GM13976 (cell line): ENCODE data around the gene GTF2A2.
"Not testable (repeated sequence)": the region's sequence is repeated elsewhere in the genome, so short reads cannot be mapped to it uniquely, and the experiment has no call there.

Source experiments
- DNase-seq: peaks from one replicate; pipeline ENCODE4 v3.0.0; 2012; ENCODE audit warnings: low spot score
- in situ Hi-C: fragments of 300-500 bp; cut with MboI; formaldehyde crosslinking; loops from one replicate; pipeline ENCODE4 v1.12.0; 2022; ENCODE audit warnings: low sequenced_read_pairs, mixed read lengths, inconsistent platforms; ENCODE audit not compliant: unreplicated experiment
- TF ChIP-seq, protein P1 (sequence below): IDR thresholded peaks from 2 replicates; pipeline ENCODE4 v1.5.1; 2012; ENCODE audit warnings: borderline replicate concordance, mild to moderate bottlenecking; ENCODE audit not compliant: insufficient read depth; ENCODE audit errors: extremely low read depth, missing control alignments, control extremely low read depth

Gene GTF2A2

DNA sequence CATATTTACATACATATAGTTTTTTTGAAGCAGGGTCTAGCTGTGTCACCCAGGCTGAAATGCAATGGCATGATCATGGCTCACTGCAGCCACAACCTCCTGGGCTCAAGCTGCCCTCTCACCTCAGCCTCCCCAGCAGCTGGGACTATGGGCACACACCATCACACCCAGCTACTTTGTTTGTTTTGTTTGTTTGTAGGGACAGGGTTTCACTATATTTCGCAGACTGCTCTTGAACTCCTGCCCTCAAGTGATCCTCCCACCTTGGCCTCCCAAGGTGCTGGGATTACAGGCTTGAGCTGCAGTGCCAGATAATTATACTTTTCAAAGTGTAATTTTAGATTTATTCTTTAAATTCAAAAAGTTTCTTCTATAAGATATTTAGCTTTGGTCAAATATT is 10.2 kb downstream of the GTF2A2 start:
- in situ Hi-C loops, result no loop called here
- TF ChIP-seq, protein P1, sequence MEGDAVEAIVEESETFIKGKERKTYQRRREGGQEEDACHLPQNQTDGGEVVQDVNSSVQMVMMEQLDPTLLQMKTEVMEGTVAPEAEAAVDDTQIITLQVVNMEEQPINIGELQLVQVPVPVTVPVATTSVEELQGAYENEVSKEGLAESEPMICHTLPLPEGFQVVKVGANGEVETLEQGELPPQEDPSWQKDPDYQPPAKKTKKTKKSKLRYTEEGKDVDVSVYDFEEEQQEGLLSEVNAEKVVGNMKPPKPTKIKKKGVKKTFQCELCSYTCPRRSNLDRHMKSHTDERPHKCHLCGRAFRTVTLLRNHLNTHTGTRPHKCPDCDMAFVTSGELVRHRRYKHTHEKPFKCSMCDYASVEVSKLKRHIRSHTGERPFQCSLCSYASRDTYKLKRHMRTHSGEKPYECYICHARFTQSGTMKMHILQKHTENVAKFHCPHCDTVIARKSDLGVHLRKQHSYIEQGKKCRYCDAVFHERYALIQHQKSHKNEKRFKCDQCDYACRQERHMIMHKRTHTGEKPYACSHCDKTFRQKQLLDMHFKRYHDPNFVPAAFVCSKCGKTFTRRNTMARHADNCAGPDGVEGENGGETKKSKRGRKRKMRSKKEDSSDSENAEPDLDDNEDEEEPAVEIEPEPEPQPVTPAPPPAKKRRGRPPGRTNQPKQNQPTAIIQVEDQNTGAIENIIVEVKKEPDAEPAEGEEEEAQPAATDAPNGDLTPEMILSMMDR, result no peak

DNA sequence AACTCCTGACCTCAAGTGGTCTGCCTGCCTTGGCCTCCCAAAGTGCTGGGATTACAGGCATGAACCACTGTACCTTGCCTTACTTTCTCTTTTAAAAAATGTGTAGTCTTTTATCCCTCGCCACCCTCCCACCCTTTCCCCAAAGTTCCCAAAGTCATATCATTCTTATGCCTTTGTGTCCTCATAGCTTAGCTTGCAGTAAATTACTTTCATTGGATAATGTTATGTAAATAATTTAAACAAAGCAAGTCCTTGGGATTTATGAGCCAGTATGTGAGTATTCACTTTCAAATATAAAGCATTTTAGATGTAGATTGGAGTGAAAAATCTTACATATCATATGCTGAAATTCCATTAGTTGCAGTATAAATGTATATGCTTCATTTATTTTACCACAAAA is 11.0 kb downstream of the GTF2A2 start:
- no peak for DNase-seq
- in situ Hi-C loops, result no loop called here
- TF ChIP-seq, protein P1, result no peak

More for the DNA sequence above, 10.2 kb downstream of the GTF2A2 start:
- DNase-seq, result no peak

DNA sequence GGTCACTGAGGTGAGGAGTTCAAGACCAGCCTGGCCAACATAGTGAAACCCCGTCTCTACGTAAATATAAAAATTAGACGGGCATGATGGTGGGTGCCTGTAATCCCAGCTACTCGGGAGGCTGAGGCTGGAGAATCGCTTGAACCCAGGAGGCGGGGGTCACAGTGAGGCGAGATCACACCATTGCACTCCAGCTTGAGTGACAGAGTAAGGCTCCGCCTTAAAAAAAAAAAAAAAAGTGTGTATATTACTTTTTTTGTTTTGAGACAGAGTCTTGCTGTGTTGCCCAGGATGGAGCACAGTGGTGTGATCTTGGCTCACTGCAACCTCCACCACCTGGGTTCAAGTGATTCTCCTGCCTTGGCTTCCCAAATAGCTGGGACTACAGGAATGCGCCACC is 11.5 kb downstream of the GTF2A2 start:
- DNase-seq, in situ Hi-C loops: not testable (repeated sequence)

DNA sequence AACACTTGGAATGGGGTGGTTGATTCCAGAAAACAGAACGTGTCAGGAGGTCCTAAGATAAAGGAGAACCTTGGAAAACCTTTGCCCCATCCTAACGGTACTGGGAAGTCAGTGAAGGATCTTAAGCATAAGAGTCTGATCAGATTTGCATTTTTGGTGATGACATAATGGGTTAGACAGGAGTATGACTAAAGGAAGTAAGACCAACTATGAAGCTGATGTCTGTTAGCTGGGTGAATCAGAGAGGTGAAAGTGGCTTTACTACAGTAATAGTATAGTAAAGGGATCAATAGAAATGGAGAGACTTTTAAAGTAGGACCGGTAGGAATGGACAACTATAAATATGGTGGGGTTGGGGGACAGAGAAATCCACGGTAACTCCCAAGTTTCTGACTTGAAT is 12.6 kb downstream of the GTF2A2 start:
- DNase-seq, result no peak
- in situ Hi-C loops, result no loop called here

DNA sequence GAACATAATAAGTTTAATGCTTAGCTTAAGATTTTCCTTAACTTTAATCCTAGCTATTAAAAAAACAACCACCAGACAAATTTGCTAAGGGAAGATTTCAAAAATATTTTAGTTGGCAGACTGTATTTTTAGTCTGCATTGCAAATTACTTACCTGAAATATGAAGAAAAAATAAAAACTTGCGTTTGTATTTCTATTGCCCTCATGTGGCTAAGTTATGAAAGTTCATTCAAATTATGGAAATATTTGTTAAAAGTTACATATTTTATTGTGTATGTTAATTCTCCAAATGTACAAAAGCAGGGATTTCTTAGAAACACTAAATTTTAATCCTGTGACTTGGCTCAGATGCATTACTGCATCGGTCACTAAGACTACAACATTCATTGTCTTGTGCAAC is 15.0 kb downstream of the GTF2A2 start:
- TF ChIP-seq, protein P1, result no peak
- DNase-seq, result no peak
- in situ Hi-C loops, result no loop called here

More for the DNA sequence above, 12.6 kb downstream of the GTF2A2 start:
- TF ChIP-seq, protein P1, result no peak

DNA sequence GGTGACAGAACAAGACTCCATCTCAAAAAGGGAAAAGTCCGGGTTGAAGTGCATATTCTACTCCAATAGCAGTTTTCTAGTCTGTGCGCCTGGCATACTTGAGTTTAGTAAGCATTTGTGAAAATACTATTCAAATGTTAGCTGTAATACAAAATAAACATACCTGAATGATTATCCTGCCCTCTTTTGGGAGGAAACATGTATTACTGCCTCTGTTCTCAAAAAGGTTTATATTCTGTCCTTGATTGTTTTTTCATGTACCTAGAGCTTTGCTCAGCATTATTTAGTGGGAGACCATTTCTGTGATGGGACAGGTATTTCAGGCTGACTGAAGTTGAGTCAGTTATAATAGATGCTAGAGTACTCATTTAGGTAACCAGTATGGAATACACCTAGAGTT is 19.8 kb downstream of the GTF2A2 start:
- DNase-seq, in situ Hi-C loops: not testable (repeated sequence)

DNA sequence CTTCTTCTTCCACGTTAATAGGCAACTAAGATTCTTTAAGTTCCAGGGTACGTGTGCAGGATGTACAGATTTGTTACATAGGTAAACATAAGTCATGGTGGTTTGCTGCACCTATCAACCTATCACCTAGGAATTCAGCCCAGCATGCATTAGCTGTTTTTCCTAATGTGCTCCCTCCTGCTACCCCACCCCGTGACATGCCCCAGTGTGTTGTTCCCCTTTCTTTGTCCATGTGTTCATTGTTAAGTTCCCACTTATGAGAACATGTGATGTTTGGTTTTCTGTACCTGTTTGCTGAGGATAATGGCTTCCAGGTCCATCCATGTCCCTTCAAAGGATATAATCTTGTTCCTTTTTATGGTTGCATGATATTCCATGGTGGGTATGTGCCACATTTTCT is 21.1 kb downstream of the GTF2A2 start:
- in situ Hi-C loops, result no loop called here
- DNase-seq, result no peak
- TF ChIP-seq, protein P1, result no peak

DNA sequence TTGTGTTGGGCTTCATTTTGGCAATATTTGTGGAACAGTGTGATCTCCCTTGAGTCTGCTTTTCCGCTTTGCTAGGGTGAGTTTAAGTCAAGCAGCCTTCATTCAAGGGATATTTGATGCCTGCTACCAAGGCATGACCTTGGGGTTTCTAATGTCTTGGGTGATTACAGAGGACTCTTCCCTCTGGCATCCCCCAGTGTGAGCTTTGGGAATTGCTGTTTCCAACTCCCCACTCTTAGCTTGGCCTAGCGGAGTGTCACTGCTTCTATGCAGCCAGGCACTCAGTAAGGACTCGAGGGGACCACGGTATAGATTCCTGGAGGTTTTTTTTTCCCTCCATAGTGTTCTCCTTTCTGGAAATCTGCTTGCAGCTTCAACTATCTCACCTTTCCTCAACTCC is 24.6 kb downstream of the GTF2A2 start:
- TF ChIP-seq, protein P1, result no peak
- in situ Hi-C loops, result no loop called here
- DNase-seq, result no peak
